ENCODE data around the gene MINDY4B. TPM values are rescaled to one million over a fixed set of nuclear protein-coding genes. Genes with fewer than 3 reads are reported as not detected.

Gene MINDY4B
- total RNA-seq, 2 experiments from 2014 or later: not detected

DNA sequence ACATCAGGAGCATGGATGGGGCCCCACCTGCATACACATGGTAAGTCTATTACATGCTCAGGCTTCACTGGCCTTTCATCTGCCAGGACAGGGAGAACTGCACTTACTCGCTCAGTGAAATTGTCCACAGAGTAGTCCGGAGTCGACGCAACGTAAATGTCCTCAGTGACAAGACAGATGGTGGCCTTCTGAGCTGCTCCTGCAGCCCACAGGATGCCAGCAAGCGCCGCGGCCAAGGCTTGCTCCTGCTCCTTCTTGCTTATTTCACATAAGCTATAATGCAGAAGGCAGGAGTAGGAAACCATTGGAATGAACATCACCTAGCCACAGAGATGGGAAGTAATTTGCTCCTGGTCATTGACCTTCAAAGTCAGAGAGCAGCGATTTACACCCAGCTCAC is 14.4 kb downstream of the MINDY4B start:
- Mint-ChIP-seq H3K27ac (no peak overlapping the region), H3K4me3 (no peak overlapping the region), H3K4me1 (ENCODE audit: low read depth) (no peaks in the 10 kb centered on the region), H3K27me3 (peaks cover 7% of the 10 kb centered on the region), H3K36me3 (ENCODE audit: low read depth) (no peaks in the 10 kb centered on the region), H3K9me3 (peaks cover 4% of the 10 kb centered on the region)
- DNase-seq: no peak
- ChIA-PET CTCF (no interaction called here), POLR2A (no interaction called here)
- intact Hi-C loops (cut with micrococcal nuclease): no loop called here
- ATAC-seq: no peak
- TF ChIP-seq CTCF (IDR thresholded peaks at IDR 0.05): no peak

GRCh38 chr3:150890295-150890694 is 14.9 kb downstream of the MINDY4B start:
- peaks cover 4% of the 10 kb centered on the region for H3K9me3 Mint-ChIP-seq
- no peak overlapping the region for H3K27ac Mint-ChIP-seq
- intact Hi-C loops (cut with micrococcal nuclease): no loop called here
- no peak for TF ChIP-seq CTCF (IDR thresholded peaks at IDR 0.05)
- H3K4me1 Mint-ChIP-seq (ENCODE audit: low read depth): no peaks in the 10 kb centered on the region
- DNase-seq: no peak
- ChIA-PET CTCF (no interaction called here), POLR2A (no interaction called here)
- peaks cover 9% of the 10 kb centered on the region for H3K27me3 Mint-ChIP-seq
- ATAC-seq: no peak
- H3K36me3 Mint-ChIP-seq (ENCODE audit: low read depth): no peaks in the 10 kb centered on the region
- H3K4me3 Mint-ChIP-seq: no peak overlapping the region

DNA sequence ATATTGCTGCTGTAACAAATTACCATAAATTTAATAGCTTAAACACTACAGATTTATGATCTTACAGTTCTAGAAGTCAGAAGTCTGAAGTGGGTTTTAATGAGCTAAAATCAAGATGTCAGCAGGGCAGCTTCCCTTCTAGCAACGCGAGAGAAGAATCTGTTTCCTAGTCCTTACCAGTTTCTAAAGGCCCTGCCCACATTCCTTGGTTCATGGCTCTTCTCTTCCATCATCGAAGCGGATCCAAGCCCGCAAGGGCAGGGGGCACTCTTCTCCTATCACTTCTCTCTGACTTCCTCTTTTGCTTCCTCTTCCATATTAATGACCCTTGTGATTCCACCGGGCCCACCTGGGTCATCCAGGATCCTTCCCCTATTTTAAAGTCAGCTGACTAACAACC is 16.1 kb downstream of the MINDY4B start:
- TF ChIP-seq CTCF (IDR thresholded peaks at IDR 0.05): no peak
- Mint-ChIP-seq H3K36me3 (ENCODE audit: low read depth) (no peaks in the 10 kb centered on the region), H3K27ac (no peak overlapping the region), H3K4me1 (ENCODE audit: low read depth) (no peaks in the 10 kb centered on the region), H3K9me3 (peaks cover 4% of the 10 kb centered on the region), H3K27me3 (peaks cover 9% of the 10 kb centered on the region), H3K4me3 (no peak overlapping the region)
- intact Hi-C loops (cut with micrococcal nuclease): no loop called here
- DNase-seq: no peak
- POLR2A ChIA-PET: no interaction called here
- ATAC-seq: no peak
- CTCF ChIA-PET: interaction anchor here (1.3 to 2.0 kb wide), 2 partner anchors 10 to 101 kb away, joined by 5 read pairs; no protein-coding TSS in a partner anchor

- no peak for DNase-seq
- TF ChIP-seq CTCF (IDR thresholded peaks at IDR 0.05): no peak
- no peaks in the 10 kb centered on the region for H3K36me3 Mint-ChIP-seq (ENCODE audit: low read depth)
- no peak overlapping the region for H3K4me3 Mint-ChIP-seq
- ChIA-PET CTCF (no interaction called here), POLR2A (no interaction called here)
- peaks cover 4% of the 10 kb centered on the region for H3K9me3 Mint-ChIP-seq
- peaks cover 9% of the 10 kb centered on the region for H3K27me3 Mint-ChIP-seq
- intact Hi-C loops (cut with micrococcal nuclease): no loop called here
- no peak overlapping the region for H3K27ac Mint-ChIP-seq
- ATAC-seq: no peak
- no peaks in the 10 kb centered on the region for H3K4me1 Mint-ChIP-seq (ENCODE audit: low read depth)
Observed at GRCh38 chr3:150887031-150887430, 18.2 kb downstream of the MINDY4B start.

- ChIA-PET POLR2A (interaction anchor here (0.6 kb wide), 1 partner anchor 11 kb away, joined by 3 read pairs; no protein-coding TSS in a partner anchor), CTCF (no interaction called here)
- H3K9me3 Mint-ChIP-seq: peaks cover 4% of the 10 kb centered on the region
- peaks cover 12% of the 10 kb centered on the region for H3K27me3 Mint-ChIP-seq
- no peaks in the 10 kb centered on the region for H3K4me1 Mint-ChIP-seq (ENCODE audit: low read depth)
- H3K36me3 Mint-ChIP-seq (ENCODE audit: low read depth): no peaks in the 10 kb centered on the region
- no peak for TF ChIP-seq CTCF (IDR thresholded peaks at IDR 0.05)
- DNase-seq (no peak), ATAC-seq (no peak)
- no peak overlapping the region for H3K4me3 Mint-ChIP-seq
- intact Hi-C loops (cut with micrococcal nuclease): no loop called here
- no peak overlapping the region for H3K27ac Mint-ChIP-seq
Observed at GRCh38 chr3:150885535-150885934, 19.7 kb downstream of the MINDY4B start.

Data from activated CD8-positive, alpha-beta T cell treated with anti-CD3 and anti-CD28 coated beads for 36 hours (primary cell).